Measurements from ENCODE around the gene CD180. TPM values are rescaled to one million over a fixed set of nuclear protein-coding genes. Genes with fewer than 3 reads are reported as not detected.

CD180 gene
- total and polyA plus RNA-seq, 11 donors = 0.08 to 7.7 (median 0.32) TPM

GRCh38 chr5:67149951-67150523, 46.6 kb downstream of the CD180 start:
- peak overlapping the region in 5 of 12 donors; percentile 15 to 45 (median 29) for H3K4me3 ChIP-seq
- 85 to 90% (median 89%) methylated on average over 1 of the region's 1 CpG for WGBS, 4 donors
- peaks cover 0 to 17% (median 6%) of the 10 kb centered on the region in 12 donors for H3K4me1 ChIP-seq
- intact Hi-C loops (cut with DNase I) = loop anchor here in 7 of 10 donors (5.0 to 10.0 kb wide), 5 partner anchors 155 to 338 kb away; no protein-coding TSS in a partner anchor
- DNase-seq (no peak), ATAC-seq (no peak)
- H3K36me3 ChIP-seq = peaks cover 0 to 100% (median 68%) of the 10 kb centered on the region in 9 donors
- no peaks in the 10 kb centered on the region for H3K9me3 ChIP-seq
- TF ChIP-seq CTCF (IDR thresholded peaks at IDR 0.05) (peak in 11 of 12 donors; percentile 15 to 66 (median 46)), POLR2A (IDR thresholded peaks at IDR 0.05) (no peak)
- H3K27ac ChIP-seq = peak overlapping the region in 2 of 12 donors; percentile 21 to 28
- no peaks in the 10 kb centered on the region for H3K27me3 ChIP-seq

- 65 to 73% (median 68%) methylated on average over 14 of the region's 14 CpGs for WGBS, 4 donors
- intact Hi-C loops (cut with DNase I) = loop anchor here in 3 of 10 donors (5.0 to 10.0 kb wide), 3 partner anchors 155 to 165 kb away; no protein-coding TSS in a partner anchor
Observed at GRCh38 chr5:67149057-67149950, 47.3 kb downstream of the CD180 start.

GRCh38 chr5:67147760-67148159, 48.8 kb downstream of the CD180 start:
- no peak overlapping the region for H3K4me3 ChIP-seq
- no peak for TF ChIP-seq CTCF (IDR thresholded peaks at IDR 0.05)
- TF ChIP-seq POLR2A (IDR thresholded peaks at IDR 0.05) = no peak
- no peak for ATAC-seq
- peaks cover 0 to 9% (median 0%) of the 10 kb centered on the region in 12 donors for H3K4me1 ChIP-seq
- whole genome bisulfite sequencing, 4 donors = 92 to 100% (median 97%) methylated on average over 3 of the region's 3 CpGs
- peaks cover 2 to 100% (median 76%) of the 10 kb centered on the region in 9 donors for H3K36me3 ChIP-seq
- no peak overlapping the region for H3K27ac ChIP-seq
- H3K9me3 ChIP-seq = no peaks in the 10 kb centered on the region
- no peaks in the 10 kb centered on the region for H3K27me3 ChIP-seq
- intact Hi-C loops (cut with DNase I) = loop anchor here in 3 of 10 donors (5.0 to 10.0 kb wide), 3 partner anchors 153 to 163 kb away; no protein-coding TSS in a partner anchor
- no peak for DNase-seq

More at GRCh38 chr5:67149057-67149950, 47.3 kb downstream of the CD180 start:
- H3K9me3 ChIP-seq = no peaks in the 10 kb centered on the region
- no peak for TF ChIP-seq POLR2A (IDR thresholded peaks at IDR 0.05)
- TF ChIP-seq CTCF (IDR thresholded peaks at IDR 0.05) = no peak
- H3K4me3 ChIP-seq = peak overlapping the region in 5 of 12 donors; percentile 15 to 45 (median 29)
- ATAC-seq (peak in 3 of 4 donors; percentile 26 to 32 (median 32)), DNase-seq (no peak)
- H3K27me3 ChIP-seq = no peaks in the 10 kb centered on the region
- H3K4me1 ChIP-seq = peaks cover 0 to 12% (median 2%) of the 10 kb centered on the region in 12 donors
- peak overlapping the region in 5 of 12 donors; percentile 10 to 28 (median 19) for H3K27ac ChIP-seq
- H3K36me3 ChIP-seq = peaks cover 2 to 100% (median 73%) of the 10 kb centered on the region in 9 donors

All from heart left ventricle (tissue), 16 donors.